Kidney (tissue), 14 donors: ENCODE data around the gene PCYT1B. TPM values are rescaled to one million over a fixed set of nuclear protein-coding genes. Genes with fewer than 3 reads are reported as not detected.

Source experiments
- DNase-seq, 5 donors: peaks; one replicate each; pipeline ENCODE4 v3.0.0-alpha.2; 2013 to 2020
- FAIRE-seq: peaks from 2 replicates; lab custom pipeline; 2012; peaks lifted over from hg19 to GRCh38; lab: Jason Lieb, UNC
- H3K27ac ChIP-seq, 2 donors: one replicate each; pipeline ENCODE4 v1.7.0; 2013; ENCODE audit warnings: low read depth in 2 of 2, low read length in 2 of 2, inconsistent platforms in 1 of 2
- H3K27me3 ChIP-seq: one replicate; pipeline ENCODE4 v1.7.1; 2013; ENCODE audit warnings: low read length, inconsistent platforms; ENCODE audit not compliant: control insufficient read depth, insufficient read depth
- H3K36me3 ChIP-seq, 3 donors: one replicate each; pipeline versions ENCODE4 v1.7.0 to v1.7.1; 2013; ENCODE audit warnings: low read length in 3 of 3, control low read depth in 1 of 3, inconsistent platforms in 1 of 3; ENCODE audit not compliant: insufficient read depth in 3 of 3, control insufficient read depth in 2 of 3
- H3K4me1 ChIP-seq, 3 donors: one replicate each; pipeline versions ENCODE4 v1.7.0 to v1.7.1; 2013; ENCODE audit warnings: low read length in 3 of 3, inconsistent platforms in 1 of 3, low read depth in 1 of 3; ENCODE audit not compliant: control insufficient read depth in 2 of 3, insufficient read depth in 2 of 3
- H3K4me3 ChIP-seq, 3 donors: one replicate each; pipeline versions ENCODE4 v1.7.0 to v1.8.1; 2013; ENCODE audit warnings: low read length in 3 of 3, control low read depth in 1 of 3, inconsistent platforms in 1 of 3
- H3K9ac ChIP-seq, 3 donors: one replicate each; pipeline versions ENCODE4 v1.7.0 to v1.7.1; 2013; ENCODE audit warnings: low read length in 3 of 3, control low read depth in 1 of 3, inconsistent platforms in 1 of 3
- H3K9me3 ChIP-seq, 3 donors: one replicate each; pipeline versions ENCODE4 v1.7.0 to v1.7.1; 2013; ENCODE audit warnings: low read length in 3 of 3, control low read depth in 1 of 3, inconsistent platforms in 1 of 3; ENCODE audit not compliant: control insufficient read depth in 2 of 3, insufficient read depth in 1 of 3
- intact Hi-C: fragments of 100-400 bp; cut with DNase I; formaldehyde crosslinking; loops from one replicate; pipeline ENCODE4 v1.11.1; 2022
- polyA plus RNA-seq: library from polyadenylated mRNA; stranded (reverse); fragments of 350-450 nt; fragmentation: Illumina TruSeq; extraction: RNeasy Lipid Tissue Mini Kit (QIAGEN cat#74804); gene quantifications from one replicate; pipeline ENCODE4 v1.2.3, GENCODE V29; 2014; ENCODE audit warnings: low read depth, low replicate concordance; ENCODE audit not compliant: insufficient read depth
- total RNA-seq: library from RNA; stranded (reverse); fragmentation: NEBNext Ultra II Directional; extraction: Animal tissue kit (Norgen Biotek cat#: 25700); gene quantifications from one replicate; pipeline ENCODE4 v1.2.1, GENCODE V29; 2021
- TF ChIP-seq, protein P1 (sequence below): IDR thresholded peaks from 3 replicates; pipeline ENCODE4 v1.5.1; 2012; ENCODE audit warnings: mild to moderate bottlenecking, moderate library complexity, borderline replicate concordance; ENCODE audit not compliant: insufficient read depth; ENCODE audit errors: extremely low read depth
- donor health status: control.
- donor health status: control.
- donor health status: control.
- donor health status: control.
- donor health status: control.
- donor health status: DM: yes; HTN: yes; CAD: no.
- donor health status: Normal renal cell carcinoma (clear cell type).

The PCYT1B gene
- total and polyA plus RNA-seq, 2 donors from 2014 or later, result 0.13 to 0.26 TPM

DNA sequence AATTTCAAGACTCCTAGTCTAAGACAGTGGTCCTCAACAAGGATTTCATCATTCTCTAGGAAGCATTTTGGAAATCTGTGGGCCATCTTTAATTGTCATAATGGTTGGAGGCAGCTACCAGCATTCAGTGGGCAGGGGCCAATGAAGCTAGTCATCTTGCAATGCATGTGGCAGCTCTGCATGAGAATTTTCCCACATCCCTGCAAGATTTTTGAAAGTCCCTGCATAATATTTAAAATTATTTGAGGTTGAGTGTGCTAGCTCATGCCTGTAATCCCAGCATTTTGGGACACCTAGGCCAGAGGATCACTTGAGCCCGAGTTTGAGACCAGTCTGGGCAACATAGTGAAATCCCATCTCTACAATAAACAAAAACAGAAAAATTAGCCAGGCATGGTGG lies 44.0 kb downstream of the PCYT1B start:
- H3K4me3 ChIP-seq, result no peak overlapping the region
- FAIRE-seq, result no peak
- no peak overlapping the region for H3K27ac ChIP-seq
- TF ChIP-seq, protein P1, sequence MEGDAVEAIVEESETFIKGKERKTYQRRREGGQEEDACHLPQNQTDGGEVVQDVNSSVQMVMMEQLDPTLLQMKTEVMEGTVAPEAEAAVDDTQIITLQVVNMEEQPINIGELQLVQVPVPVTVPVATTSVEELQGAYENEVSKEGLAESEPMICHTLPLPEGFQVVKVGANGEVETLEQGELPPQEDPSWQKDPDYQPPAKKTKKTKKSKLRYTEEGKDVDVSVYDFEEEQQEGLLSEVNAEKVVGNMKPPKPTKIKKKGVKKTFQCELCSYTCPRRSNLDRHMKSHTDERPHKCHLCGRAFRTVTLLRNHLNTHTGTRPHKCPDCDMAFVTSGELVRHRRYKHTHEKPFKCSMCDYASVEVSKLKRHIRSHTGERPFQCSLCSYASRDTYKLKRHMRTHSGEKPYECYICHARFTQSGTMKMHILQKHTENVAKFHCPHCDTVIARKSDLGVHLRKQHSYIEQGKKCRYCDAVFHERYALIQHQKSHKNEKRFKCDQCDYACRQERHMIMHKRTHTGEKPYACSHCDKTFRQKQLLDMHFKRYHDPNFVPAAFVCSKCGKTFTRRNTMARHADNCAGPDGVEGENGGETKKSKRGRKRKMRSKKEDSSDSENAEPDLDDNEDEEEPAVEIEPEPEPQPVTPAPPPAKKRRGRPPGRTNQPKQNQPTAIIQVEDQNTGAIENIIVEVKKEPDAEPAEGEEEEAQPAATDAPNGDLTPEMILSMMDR, result no peak
- intact Hi-C loops, result no loop called here
- no peak for DNase-seq
- H3K4me1 ChIP-seq, result no peaks in the 10 kb centered on the region
- no peaks in the 10 kb centered on the region for H3K9me3 ChIP-seq
- no peak overlapping the region for H3K9ac ChIP-seq
- H3K36me3 ChIP-seq, result no peaks in the 10 kb centered on the region
- H3K27me3 ChIP-seq, result no peaks in the 10 kb centered on the region

DNA sequence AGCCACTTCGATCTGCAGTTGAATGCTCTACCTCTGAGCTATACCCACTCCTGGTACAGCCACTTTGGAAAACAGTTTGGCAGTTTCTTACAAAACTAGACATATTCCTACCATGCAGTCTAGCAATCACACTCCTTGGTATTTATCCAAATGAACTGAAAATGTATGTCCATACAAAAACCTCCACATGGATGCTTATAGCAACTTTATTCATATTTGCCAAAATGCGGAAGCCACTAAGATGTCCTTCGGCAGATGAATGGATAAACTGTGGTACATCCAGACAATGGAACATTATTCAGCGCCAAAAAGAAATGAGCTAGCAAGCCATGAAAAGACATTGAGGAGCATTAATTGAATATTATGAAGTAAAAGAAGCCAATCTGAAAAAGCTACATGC lies 45.3 kb downstream of the PCYT1B start:
- Histone ChIP-seq H3K4me1 (no peaks in the 10 kb centered on the region), H3K27ac (no peak overlapping the region), H3K4me3 (no peak overlapping the region), H3K27me3 (no peaks in the 10 kb centered on the region), H3K9me3 (no peaks in the 10 kb centered on the region), H3K36me3 (no peaks in the 10 kb centered on the region), H3K9ac (no peak overlapping the region)
- TF ChIP-seq, protein P1, result no peak
- DNase-seq (no peak), FAIRE-seq (no peak)
- intact Hi-C loops, result no loop called here

DNA sequence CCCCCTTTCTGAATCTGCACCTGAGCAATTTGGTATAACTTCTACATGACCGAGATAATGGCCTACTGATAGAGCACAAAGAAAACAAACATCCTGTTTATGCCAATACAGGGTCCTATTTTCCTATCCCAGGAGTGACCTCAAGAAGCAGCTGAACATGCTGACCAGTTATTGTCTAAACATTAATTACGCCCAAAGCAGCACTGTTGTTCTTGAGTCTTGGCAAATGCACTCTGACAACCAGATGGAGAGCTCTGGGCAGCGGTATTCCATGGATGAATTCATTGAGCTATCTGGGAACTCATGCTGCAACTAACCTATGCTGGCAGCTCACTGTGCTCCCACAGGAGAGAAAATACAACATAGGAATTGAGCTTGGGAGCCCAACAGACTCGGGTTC lies 52.6 kb downstream of the PCYT1B start:
- TF ChIP-seq, protein P1, result no peak
- no peaks in the 10 kb centered on the region for H3K27me3 ChIP-seq
- intact Hi-C loops, result no loop called here
- H3K4me1 ChIP-seq, result no peaks in the 10 kb centered on the region
- FAIRE-seq, result no peak
- no peak overlapping the region for H3K9ac ChIP-seq
- H3K36me3 ChIP-seq, result no peaks in the 10 kb centered on the region
- H3K9me3 ChIP-seq, result no peaks in the 10 kb centered on the region
- no peak overlapping the region for H3K27ac ChIP-seq
- DNase-seq, result peak in 1 of 5 donors; percentile 0
- no peak overlapping the region for H3K4me3 ChIP-seq

DNA sequence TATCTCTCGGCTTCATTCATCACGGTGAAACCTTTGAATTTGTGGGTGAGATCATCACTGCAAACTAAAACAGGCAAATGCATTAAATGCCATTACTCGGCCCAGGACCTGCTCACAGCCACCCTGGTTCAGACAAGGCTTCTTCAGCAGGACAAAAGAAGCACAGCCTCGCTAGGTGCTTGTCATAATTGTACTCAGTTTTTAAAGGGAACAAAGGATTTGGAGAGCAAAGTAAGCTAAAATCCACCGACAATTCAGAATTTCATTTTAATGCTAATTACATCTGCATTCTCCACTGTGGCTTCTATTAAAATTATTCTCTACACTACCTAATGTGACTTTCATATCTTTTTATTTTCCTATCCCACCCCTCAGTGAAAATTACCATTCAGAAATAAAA lies 57.0 kb downstream of the PCYT1B start:
- Histone ChIP-seq H3K9me3 (no peaks in the 10 kb centered on the region), H3K27ac (no peak overlapping the region), H3K4me3 (no peak overlapping the region), H3K27me3 (no peaks in the 10 kb centered on the region), H3K9ac (no peak overlapping the region), H3K36me3 (no peaks in the 10 kb centered on the region), H3K4me1 (no peaks in the 10 kb centered on the region)
- DNase-seq (no peak), FAIRE-seq (no peak)
- TF ChIP-seq, protein P1, result no peak
- intact Hi-C loops, result no loop called here
